ENCODE data around the gene GSTM4. TPM values are rescaled to one million over a fixed set of nuclear protein-coding genes. Genes with fewer than 3 reads are reported as not detected.

Gene GSTM4
- total and polyA plus RNA-seq, 2 of the 8 experiments (the other 6 are each of a cell fraction or from before 2014, with no cell fraction given) = 11.3 to 31.4 TPM

- FAIRE-seq = no peak
- H3K79me1 ChIP-seq (ENCODE audit: low read depth, low read length) = no peaks in the 10 kb centered on the region
- CTCF ChIA-PET (ENCODE audit: partially characterized antibody) = interaction anchor here (0.8 to 10.7 kb wide), 21 partner anchors 11 to 343 kb away, joined by 3 to 293 read pairs (median 4); partner anchors contain the start of genes GNAI3, GSTM1 and GSTM4
Measured at GRCh38 chr1:109636201-109636952, 19.5 kb upstream of the GSTM4 start.

More at GRCh38 chr1:109636201-109636952, 19.5 kb upstream of the GSTM4 start:
- H2BK15ac ChIP-seq (ENCODE audit: low read length) = no peak overlapping the region
- peak overlapping the region; percentile 30; the same call in 1 of the 2 replicates for H2AK5ac ChIP-seq (ENCODE audit: low read depth, low read length)
- DNase-seq (ENCODE audit: low read depth in 1 of 2, low spot score in 2 of 2) = peak in 1 of 2 experiments; percentile 53
- H3K79me2 ChIP-seq (ENCODE audit: control insufficient read depth in 1 of 2, insufficient read depth in 2 of 2, low read length in 2 of 2) = no peaks in the 10 kb centered on the region
- no peak overlapping the region; a peak in 2 of 7 replicates for H3K9ac ChIP-seq (replicated peaks in 1 of 4; ENCODE audit: extremely low read depth in 1 of 4, low read depth in 3 of 4, low read length in 3 of 4)
- no peak overlapping the region; a peak in 1 of 8 replicates for H3K4me3 ChIP-seq (ENCODE audit: extremely low read depth in 1 of 4, insufficient read depth in 2 of 4, low read depth in 3 of 4, low read length in 4 of 4)
- H2BK5ac ChIP-seq (ENCODE audit: low read depth, low read length) = peak overlapping the region; percentile 71
- TF ChIP-seq BACH1 (IDR thresholded peaks at IDR 0.05; ENCODE audit: low read length) (0 out of 2 replicates have a peak, but pooled peaks have one; percentile 51), MAFK (IDR thresholded peaks at IDR 0.05; ENCODE audit: low read depth, low read length) (peak; percentile 74; the same call in 1 of the 2 replicates), BCL11A (IDR thresholded peaks at IDR 0.05; ENCODE audit: low read depth in 2 of 2, low read length in 2 of 2) (no peak)
- H3K9me3 ChIP-seq (ENCODE audit: insufficient read depth in 2 of 2, low read depth in 1 of 2, low read length in 1 of 2) = no peaks in the 10 kb centered on the region
- H2BK120ac ChIP-seq (replicated peaks; ENCODE audit: low read depth, low read length) = no peak overlapping the region
- H2BK12ac ChIP-seq (ENCODE audit: low read depth, low read length) = peak overlapping the region; percentile 87; the same call in 1 of the 2 replicates
- peak overlapping the region; percentile 66 for H2BK20ac ChIP-seq (ENCODE audit: low read length)
- H2AFZ ChIP-seq (ENCODE audit: low read length) = 0 out of 2 replicates have a peak overlapping the region, but pooled peaks have one; percentile 83
- no peak overlapping the region for H3K23ac ChIP-seq (ENCODE audit: insufficient read length)
- peak overlapping the region; percentile 70 for H4K91ac ChIP-seq (replicated peaks; ENCODE audit: insufficient read length, low read length)
- H4K20me1 ChIP-seq (replicated peaks in 1 of 2; ENCODE audit: control insufficient read depth in 1 of 2, insufficient read depth in 2 of 2, low read length in 2 of 2) = peaks cover 0 to 2% of the 10 kb centered on the region in 2 experiments
- H4K5ac ChIP-seq (ENCODE audit: insufficient read length, low read depth, low read length) = peak overlapping the region; percentile 48
- no peak overlapping the region for H3K14ac ChIP-seq (ENCODE audit: insufficient read length)
- no peaks in the 10 kb centered on the region; a peak in 2 of 8 replicates for H3K36me3 ChIP-seq (ENCODE audit: control insufficient read depth in 2 of 4, insufficient read depth in 4 of 4, low read length in 3 of 4)
- no peaks in the 10 kb centered on the region; a peak in 1 of 7 replicates for H3K27me3 ChIP-seq (replicated peaks in 1 of 4; ENCODE audit: control insufficient read depth in 3 of 4, extremely low read depth in 1 of 4, insufficient read depth in 3 of 4, low read length in 3 of 4)
- POLR2A ChIA-PET (ENCODE audit: partially characterized antibody) = interaction anchor here (1.2 to 4.5 kb wide), 4 partner anchors 16 to 90 kb away, joined by 3 to 18 read pairs (median 3); partner anchors contain the start of genes GNAI3 and GSTM1
- H3K23me2 ChIP-seq (ENCODE audit: low read depth, low read length) = no peaks in the 10 kb centered on the region
- peak overlapping the region; percentile 60 for H3K18ac ChIP-seq (ENCODE audit: extremely low read depth, low read length)
- H3K56ac ChIP-seq (replicated peaks; ENCODE audit: insufficient read length, low read depth, low read length) = no peak overlapping the region
- no peak overlapping the region for H3K4ac ChIP-seq (replicated peaks; ENCODE audit: insufficient read length, low read depth, low read length)
- peak overlapping the region; percentile 15 to 35; a peak in 2 of 4 replicates for H3K4me2 ChIP-seq (ENCODE audit: insufficient read depth in 1 of 2, low read depth in 2 of 2, low read length in 2 of 2)
- H4K8ac ChIP-seq (ENCODE audit: extremely low read depth, insufficient read depth, low read length) = no peak overlapping the region
- 76% methylated on average over 9 of the region's 9 CpGs; no CpG with 5 or more reads in 1 of the 2 experiments for WGBS, 2 experiments (ENCODE audit: extremely low coverage in 1 of 2, insufficient coverage in 1 of 2, insufficient read length in 1 of 2, insufficient replicate concordance in 2 of 2, low coverage in 1 of 2, low lambda C conversion rate in 2 of 2, missing lambda C conversion rate in 1 of 2)
- no peak overlapping the region for H3K27ac ChIP-seq (ENCODE audit: low read depth, low read length)
- peaks cover 5 to 8% (median 6%) of the 10 kb centered on the region in 4 experiments; a peak in 6 of 7 replicates for H3K4me1 ChIP-seq (replicated peaks in 1 of 4; ENCODE audit: control insufficient read depth in 3 of 4, insufficient read depth in 4 of 4, low read length in 3 of 4)
